Breast epithelium (tissue), 3 donors: ENCODE results near the gene SKAP1.

Experiments used
- CTCF ChIP-seq, 3 donors: fragments of 450-650 bp; IDR thresholded peaks; one replicate each; pipeline ENCODE4 v1.5.1; 2016 to 2017; ENCODE audit warnings: antibody characterized with exemption in 3 of 3, mild to moderate bottlenecking in 3 of 3, moderate library complexity in 3 of 3
- POLR2AphosphoS5 ChIP-seq, 3 donors: sonication (generic); formaldehyde crosslinking; IDR thresholded peaks; one replicate each; pipeline ENCODE4 v1.6.1; 2017; ENCODE audit warnings: antibody characterized with exemption in 3 of 3

GRCh38 chr17:48283411-48283810, 146.6 kb downstream of the SKAP1 start:
- TF ChIP-seq CTCF (IDR thresholded peaks at IDR 0.05) (no peak), POLR2AphosphoS5 (IDR thresholded peaks at IDR 0.05) (no peak)
